HG02973 (cell line): ENCODE results near the gene METAP1.
"Not testable (repeated sequence)": the region's sequence is repeated elsewhere in the genome, so short reads cannot be mapped to it uniquely, and the experiment has no call there.

Experiments used
- ATAC-seq: cut with Tn5 transposase; IDR thresholded peaks from one replicate; pipeline ENCODE4 v1.9.1; 2021; ENCODE audit warnings: moderate library complexity; ENCODE audit not compliant: unreplicated experiment

METAP1 gene

DNA sequence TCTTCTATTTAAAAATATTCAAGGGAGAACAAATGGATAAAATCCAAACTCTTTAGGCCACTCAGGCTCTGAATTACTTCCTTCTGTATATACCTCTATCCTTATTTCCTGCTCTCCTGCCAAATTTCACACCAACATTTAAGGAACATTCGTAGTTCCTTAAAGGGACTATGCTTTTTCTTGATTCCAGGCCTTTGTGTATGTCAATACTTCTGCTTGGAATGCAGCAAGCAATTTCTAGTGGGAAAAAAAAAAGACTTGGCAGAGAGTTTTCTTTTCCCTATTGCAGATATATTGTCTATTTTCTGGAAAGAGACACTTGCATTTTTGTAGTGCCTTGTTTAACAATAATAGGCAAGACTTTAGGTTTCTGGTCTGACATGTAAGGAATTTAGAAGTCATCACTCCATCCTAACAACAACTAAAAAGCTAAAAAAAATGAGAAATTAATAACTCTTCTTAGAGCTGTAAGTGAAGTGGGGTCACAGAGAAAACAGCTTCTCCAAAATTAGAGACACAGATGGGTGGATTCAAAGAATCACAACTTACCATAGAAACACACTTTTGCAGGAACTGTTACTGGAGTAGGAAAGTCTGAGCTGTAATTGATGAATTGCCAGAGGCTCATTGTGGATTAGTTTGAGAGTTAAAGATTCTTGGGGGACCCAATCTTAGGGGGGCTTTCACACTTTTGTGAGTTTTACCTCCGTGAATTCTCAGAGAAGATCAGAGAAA is 95.1 kb downstream of the METAP1 start:
- ATAC-seq, result no peak

- no peak for ATAC-seq
Observed at GRCh38 chr4:99091216-99091575, 95.7 kb downstream of the METAP1 start.

DNA sequence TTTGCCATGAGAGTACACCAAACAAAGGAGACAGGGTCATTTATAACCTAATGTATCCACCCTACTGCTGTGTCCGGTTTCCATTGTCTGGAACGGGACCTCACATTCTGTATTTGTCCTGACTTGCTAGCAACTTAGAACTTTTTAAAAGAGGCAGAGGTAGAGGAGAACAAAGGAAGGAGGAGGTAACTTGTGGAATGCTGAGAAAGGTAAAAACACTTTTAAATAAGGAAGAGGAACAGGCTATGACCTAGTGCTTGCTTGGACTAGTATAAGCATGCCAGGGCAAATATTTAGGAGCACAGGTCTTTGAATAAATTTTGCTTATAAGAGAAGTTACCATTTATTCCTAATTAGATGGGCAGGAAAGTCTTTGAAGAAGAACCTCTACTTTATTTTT is 96.3 kb downstream of the METAP1 start:
- not testable (repeated sequence) for ATAC-seq

GRCh38 chr4:99099311-99099710 is 103.8 kb downstream of the METAP1 start:
- no peak for ATAC-seq

GRCh38 chr4:99099814-99100213 is 104.3 kb downstream of the METAP1 start:
- ATAC-seq, result not testable (repeated sequence)

DNA sequence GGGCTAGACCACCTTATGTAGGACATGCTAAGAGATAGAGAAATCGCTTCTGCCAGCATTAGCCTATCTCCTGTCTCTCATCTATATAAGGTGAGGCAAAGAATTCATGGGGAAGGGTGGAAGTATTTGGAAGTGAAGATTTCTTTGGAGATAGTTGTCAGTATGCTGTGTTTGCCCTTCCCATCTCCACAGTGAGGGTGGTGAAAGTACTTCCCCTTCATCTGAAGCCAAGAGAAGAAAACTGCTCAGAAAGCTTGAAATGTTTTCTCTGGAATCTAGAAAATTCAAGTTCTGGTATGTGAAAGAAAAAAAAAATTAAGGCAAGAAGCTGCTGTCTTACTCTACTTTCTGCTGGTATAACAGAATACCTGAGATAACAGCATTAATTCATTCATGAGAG is 105.4 kb downstream of the METAP1 start:
- ATAC-seq, result no peak

DNA sequence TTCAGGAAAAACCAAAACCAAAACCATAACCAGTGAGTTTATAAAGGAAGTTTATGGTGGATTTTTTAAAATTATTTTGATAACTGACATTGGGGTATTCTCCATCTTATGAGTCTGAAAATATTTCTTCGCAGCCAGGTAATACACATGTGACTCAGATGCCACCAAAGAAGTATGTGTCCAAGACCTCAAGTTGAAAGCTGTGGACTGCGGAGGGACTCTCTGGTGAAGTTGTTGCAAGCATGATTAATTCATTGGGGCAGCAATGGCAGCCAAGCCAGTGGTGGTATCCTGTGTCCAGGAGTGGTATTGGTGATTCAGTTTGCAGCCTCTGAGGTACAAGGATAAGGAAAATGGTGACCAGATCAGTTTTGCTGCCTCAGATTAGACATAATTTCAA is 107.1 kb downstream of the METAP1 start:
- no peak for ATAC-seq

DNA sequence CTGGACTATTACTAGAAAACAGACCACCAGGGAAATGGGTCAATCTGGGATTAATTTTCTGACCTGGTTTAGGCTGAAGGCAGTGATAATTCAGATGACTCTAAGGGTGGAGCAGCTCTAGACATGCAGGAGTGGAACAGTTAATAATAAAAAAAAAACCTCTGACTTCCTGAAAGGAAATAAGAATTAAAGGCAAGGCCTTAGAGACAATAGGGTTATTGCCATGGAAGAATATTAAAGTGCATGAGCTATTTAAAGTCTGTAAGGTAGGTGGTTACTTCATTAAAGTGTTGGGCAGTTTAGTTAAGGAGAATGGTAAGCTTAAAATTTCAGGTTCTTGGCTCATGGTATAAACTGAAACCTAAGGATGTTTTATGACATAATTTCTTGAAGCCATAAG is 107.6 kb downstream of the METAP1 start:
- ATAC-seq, result no peak

GRCh38 chr4:99104153-99104552 is 108.6 kb downstream of the METAP1 start:
- no peak for ATAC-seq

- not testable (repeated sequence) for ATAC-seq
Observed at GRCh38 chr4:99109286-99109685, 113.8 kb downstream of the METAP1 start.
